ENCODE results near the gene SIK2.

Gene SIK2

GRCh38 chr11:111601979-111602864 lies at the start of gene SIK2:
TSS of gene SIK2 (plus strand) at chr11:111602449. CDS start at chr11:111602564, 115 bp downstream.
- peak; percentile 98 for DNase-seq (ENCODE audit: low read depth, low spot score)

- no peak for DNase-seq (ENCODE audit: low read depth, low spot score)
Measured at GRCh38 chr11:111554532-111554931, 47.7 kb upstream of the SIK2 start.

- no peak for DNase-seq (ENCODE audit: low read depth, low spot score)
Measured at GRCh38 chr11:111555255-111555654, 47.0 kb upstream of the SIK2 start.

GRCh38 chr11:111557425-111558111 lies 44.7 kb upstream of the SIK2 start:
- DNase-seq (ENCODE audit: low read depth, low spot score) = no peak

GRCh38 chr11:111559800-111560464 lies 42.3 kb upstream of the SIK2 start:
- DNase-seq (ENCODE audit: low read depth, low spot score) = no peak

GRCh38 chr11:111560800-111561199 lies 41.4 kb upstream of the SIK2 start:
- DNase-seq (ENCODE audit: low read depth, low spot score) = no peak

- no peak for DNase-seq (ENCODE audit: low read depth, low spot score)
Measured at GRCh38 chr11:111561306-111561705, 40.9 kb upstream of the SIK2 start.

DNA sequence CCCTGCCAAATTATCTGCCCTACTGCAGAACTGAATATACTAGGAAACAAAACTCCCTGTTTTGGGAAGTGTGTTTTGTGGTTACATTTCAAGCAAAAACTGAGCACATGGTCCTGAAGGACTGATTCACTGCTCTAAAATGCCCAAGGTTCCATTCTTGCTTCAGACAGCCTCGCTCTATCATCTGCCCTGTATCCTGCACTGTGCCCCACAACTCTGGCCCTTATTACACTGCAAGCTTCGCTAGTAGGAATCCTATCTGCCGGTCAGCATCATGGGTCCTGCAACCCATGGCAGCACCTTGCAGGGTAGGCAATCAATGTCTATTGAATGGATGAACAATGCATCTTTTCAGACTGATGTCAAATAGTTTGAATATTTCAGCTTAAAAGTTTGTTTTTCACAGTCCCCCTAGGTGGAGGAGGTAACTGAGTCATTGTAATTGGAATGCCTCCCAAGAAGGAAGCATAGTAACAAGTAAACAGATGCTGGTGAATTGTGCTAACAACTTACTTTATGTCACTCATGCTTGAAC lies 40.4 kb upstream of the SIK2 start:
- no peak for DNase-seq (ENCODE audit: low read depth, low spot score)

DNA sequence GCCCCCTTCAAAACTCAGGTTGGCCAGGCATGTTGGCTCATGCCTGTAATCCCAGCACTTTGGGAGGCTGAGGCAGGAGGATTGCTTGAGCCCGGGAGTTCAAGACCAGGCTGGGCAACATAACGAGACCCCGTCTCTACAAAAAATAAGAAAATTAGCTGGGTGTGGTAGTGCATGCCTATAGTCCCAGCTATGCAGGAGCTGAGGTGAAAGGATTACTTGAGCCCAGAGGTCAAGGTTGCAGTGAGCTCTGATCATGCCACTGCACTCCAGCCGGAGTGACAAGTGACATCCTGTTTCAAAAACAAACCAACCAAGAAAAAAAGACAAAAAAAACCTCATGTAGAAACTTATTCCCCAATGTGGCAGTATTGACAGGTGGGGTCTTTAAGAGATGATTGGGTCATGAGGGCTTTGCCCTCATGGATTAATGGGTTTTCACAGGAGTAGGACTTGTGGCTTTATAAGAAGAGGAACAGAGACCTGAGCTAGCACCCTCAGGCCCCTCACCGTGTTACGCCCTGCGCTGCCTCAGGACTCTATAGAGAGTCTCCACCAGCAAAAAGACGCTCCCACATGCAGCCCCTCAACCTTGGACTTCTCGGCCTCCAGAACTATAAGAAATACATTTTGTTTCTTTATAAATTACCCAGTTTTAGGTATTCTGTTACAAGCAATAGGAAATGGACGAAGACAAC lies 39.4 kb upstream of the SIK2 start:
- DNase-seq (ENCODE audit: low read depth, low spot score) = no peak

GRCh38 chr11:111565114-111565720 lies 37.0 kb upstream of the SIK2 start:
- DNase-seq (ENCODE audit: low read depth, low spot score) = peak; percentile 65

DNA sequence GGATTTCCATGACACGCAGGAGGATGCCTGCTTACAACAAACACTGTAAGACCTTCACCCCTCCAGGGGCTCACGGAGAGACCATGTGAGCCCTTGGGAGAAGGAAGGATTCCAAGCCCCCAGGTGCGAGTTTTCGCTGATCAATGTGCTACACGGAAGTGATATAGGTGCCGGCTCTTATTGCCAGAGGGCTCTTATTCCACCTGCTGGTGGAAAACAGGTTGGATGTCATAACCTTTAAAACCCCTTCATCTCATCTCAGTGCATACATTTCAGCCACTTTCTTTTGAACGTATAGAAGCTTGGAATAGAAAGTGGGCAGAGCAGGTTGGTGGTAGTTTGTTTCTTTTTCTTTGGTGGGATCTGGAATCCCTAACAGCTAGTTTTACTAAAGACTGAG lies 35.9 kb upstream of the SIK2 start:
- no peak for DNase-seq (ENCODE audit: low read depth, low spot score)

- no peak for DNase-seq (ENCODE audit: low read depth, low spot score)
Measured at GRCh38 chr11:111569476-111569875, 32.8 kb upstream of the SIK2 start.

- no peak for DNase-seq (ENCODE audit: low read depth, low spot score)
Measured at GRCh38 chr11:111570796-111571195, 31.5 kb upstream of the SIK2 start.

DNA sequence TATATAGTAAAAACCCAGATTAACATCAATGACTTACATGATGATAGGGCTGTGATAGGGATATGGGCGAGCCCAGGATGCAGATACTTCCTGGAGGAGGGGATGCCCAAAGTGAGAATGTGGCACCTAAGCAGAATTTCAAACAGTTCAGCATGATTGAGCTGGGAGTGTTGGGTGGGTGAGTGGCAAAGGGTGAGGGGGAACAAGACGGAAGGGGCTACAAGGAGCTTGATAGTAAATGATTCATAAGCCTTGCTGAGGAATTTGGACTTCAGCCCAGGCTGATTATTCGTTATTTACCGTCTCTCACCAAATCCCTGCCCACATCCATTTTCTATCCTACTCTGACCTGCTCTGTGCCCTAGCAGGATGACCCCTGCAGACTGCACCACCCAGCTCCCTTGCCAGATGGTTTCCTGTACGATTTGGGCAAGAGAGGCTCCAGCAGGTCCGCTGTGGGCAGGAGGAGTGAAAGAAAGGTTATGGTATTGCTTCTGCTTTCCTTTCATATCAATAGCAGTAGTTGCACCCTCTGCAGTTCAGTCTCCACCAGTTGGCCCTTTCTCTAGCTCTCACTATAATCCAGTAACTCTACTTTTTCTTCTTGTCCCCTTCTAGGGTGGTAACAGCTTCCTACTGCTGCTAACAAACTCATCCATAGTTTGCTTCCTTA lies 30.3 kb upstream of the SIK2 start:
- no peak for DNase-seq (ENCODE audit: low read depth, low spot score)

GRCh38 chr11:111572581-111572980 lies 29.7 kb upstream of the SIK2 start:
- no peak for DNase-seq (ENCODE audit: low read depth, low spot score)

- DNase-seq (ENCODE audit: low read depth, low spot score) = no peak
Measured at GRCh38 chr11:111573821-111574249, 28.4 kb upstream of the SIK2 start.

- no peak for DNase-seq (ENCODE audit: low read depth, low spot score)
Measured at GRCh38 chr11:111574373-111575225, 27.6 kb upstream of the SIK2 start.

- no peak for DNase-seq (ENCODE audit: low read depth, low spot score)
Measured at GRCh38 chr11:111575740-111576139, 26.5 kb upstream of the SIK2 start.

- DNase-seq (ENCODE audit: low read depth, low spot score) = no peak
Measured at GRCh38 chr11:111577821-111578220, 24.4 kb upstream of the SIK2 start.

DNA sequence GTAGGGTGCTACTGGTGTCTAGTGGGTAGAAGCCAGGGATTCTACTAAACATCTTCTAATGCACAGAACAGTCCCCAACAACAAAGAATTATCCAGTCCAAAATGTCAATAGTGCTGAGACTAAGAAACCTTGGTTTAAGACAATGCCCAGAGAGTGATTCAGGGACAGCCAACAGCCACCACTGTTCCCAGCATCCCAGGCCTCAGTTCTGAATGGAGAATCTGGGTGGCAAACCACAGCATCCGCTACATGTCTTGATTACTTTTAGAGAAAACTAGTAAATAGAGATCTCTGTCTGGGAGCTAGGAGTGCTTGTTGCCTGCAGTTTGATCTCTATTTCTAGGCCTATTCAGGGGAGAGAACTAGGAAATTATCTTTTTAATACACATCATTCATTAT lies 20.9 kb upstream of the SIK2 start:
- no peak for DNase-seq (ENCODE audit: low read depth, low spot score)

Measured in ELF-1 (cell line).